GM20431 (cell line): ENCODE data around the gene LHFPL6.

Experiments
- in situ Hi-C: fragments of 300-500 bp; cut with MseI, MboI; formaldehyde crosslinking; loops from one replicate; pipeline ENCODE4 v1.15.0; 2020; ENCODE audit warnings: low sequenced_read_pairs; ENCODE audit not compliant: unreplicated experiment

Gene LHFPL6

DNA sequence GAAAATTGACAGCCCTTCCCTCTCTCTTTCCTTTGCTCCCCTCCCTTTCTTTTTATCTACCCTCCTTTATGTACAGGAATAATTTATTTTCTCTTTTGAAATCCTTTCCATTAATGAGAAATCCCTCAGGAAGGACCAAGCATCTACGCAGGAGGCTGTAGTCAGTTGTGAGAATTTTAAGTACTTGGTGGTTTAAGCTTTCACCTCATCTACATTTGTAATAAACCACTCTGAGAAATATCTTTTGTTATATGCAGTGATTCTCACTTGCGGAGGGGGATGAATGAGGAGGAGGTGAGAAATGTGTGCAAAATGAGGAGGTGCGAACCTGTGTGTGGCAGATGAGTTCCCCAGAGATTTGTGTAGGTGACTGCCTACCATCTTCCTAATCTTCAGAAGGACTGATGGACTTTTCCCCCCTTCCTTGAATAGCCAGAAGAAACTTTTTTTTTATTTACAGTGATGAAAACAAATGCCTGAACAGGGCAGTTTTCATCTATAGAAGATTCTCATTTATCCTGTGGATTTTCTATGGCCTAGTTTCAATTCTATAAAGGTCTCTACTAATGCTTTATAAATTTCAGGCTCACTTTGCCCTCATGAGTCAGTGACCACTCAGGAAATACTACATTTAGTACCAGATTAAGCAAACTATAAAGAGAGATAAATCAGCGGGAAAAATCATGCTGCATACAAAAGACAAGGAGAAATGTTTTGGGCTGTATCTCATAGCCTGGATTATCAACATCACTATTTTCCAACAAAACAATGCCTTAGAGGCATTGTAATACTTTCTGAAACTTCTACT, 118.3 kb downstream of the LHFPL6 start:
- in situ Hi-C loops = no loop called here

DNA sequence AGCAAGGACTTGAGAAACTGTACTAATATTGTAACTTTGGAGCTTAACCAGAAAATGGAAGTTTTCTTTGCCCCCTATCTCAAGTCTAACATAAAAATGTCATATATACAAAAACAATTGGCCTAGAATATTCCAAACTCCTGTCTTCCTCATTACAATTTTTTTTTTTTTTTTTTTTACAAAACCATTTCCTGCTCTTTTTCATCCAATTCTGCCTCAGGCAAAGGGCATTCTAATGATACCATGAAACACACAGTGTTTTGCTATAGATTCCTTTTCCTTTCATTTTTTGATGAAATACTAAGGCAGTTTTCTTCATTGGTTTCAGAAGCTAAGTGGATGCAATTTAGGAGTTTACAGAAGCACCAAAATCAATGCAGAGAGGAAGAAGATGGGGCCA, 119.7 kb downstream of the LHFPL6 start:
- in situ Hi-C loops = no loop called here

DNA sequence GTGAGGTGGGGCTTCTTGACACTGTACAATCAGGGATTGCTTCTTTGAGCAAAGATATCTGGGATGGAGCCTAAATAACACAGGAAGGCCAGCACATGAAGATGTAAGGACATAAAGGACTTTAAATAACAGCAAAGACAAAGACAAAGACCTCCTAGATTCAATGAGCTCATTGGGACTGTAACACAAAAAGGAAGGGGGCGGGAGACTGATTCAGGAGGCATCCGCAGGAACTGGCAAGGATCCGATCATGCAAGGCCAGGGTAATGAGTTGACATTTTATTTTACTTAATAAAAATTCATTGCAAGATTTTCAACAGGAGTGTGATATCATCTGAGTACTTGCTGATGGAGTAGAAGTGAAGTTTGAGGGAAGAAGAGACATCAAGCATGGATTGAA, 121.5 kb downstream of the LHFPL6 start:
- in situ Hi-C loops = no loop called here

DNA sequence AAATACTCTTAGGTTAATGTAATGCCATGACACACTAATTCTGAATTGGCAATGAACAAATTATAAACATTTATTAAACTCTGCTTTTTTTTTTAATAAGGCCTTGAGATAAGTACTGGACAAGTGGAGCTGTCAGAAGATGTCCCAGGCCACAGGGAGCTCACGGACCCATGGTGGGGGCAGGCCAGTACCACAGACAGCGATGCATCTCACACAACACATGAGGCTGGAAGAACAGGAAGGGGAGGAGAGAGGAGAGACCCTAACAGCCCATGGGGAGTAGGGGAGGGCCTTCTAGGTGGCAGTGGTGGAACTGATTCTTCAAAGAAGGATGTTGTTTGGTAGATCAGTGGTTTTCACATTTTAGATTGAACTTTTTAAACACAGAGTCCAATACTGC, 128.4 kb downstream of the LHFPL6 start:
- in situ Hi-C loops = no loop called here

- in situ Hi-C loops = no loop called here
Observed at GRCh38 chr13:39469676-39470075, 133.3 kb downstream of the LHFPL6 start.

DNA sequence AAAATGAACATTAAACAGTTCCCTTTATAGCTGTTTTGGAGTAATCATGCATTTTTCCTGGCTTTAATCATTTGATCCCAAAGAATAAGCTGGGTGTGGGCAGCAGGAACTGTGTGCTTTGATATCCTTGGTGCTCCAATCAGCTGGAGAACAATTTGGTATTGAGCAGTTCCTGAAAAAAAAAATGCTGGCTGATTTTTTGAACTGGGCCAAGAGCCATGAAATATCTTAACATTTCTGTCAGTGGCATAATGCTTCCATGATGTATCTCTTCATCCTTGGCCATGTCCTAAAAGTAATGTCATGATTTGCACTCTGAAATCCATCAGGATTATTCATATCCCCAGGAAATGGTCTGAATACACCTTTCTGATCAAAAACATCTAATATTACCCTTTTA, 134.7 kb downstream of the LHFPL6 start:
- in situ Hi-C loops = no loop called here

- in situ Hi-C loops = no loop called here
Observed at GRCh38 chr13:39463611-39464010, 139.4 kb downstream of the LHFPL6 start.

DNA sequence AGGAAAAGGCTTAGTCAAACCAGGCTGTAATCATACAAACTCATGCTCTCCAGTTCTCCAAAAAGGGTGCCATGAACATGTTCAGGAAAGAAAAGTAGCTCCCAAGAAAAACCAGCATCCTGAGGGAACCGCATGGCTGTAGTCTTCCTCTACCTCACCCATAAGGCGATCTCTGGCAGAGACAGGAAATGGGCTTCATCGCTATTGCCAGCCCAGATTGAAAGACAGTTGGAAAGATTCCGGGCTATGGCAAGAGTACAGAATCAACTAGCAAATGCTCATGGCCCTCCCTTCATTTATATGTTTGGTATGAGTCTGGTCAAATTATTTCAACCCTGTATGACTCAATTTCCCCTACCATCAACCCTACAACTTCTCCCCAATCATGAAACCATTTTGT, 140.1 kb downstream of the LHFPL6 start:
- in situ Hi-C loops = no loop called here

GRCh38 chr13:39462428-39462827, 140.6 kb downstream of the LHFPL6 start:
- in situ Hi-C loops = no loop called here

DNA sequence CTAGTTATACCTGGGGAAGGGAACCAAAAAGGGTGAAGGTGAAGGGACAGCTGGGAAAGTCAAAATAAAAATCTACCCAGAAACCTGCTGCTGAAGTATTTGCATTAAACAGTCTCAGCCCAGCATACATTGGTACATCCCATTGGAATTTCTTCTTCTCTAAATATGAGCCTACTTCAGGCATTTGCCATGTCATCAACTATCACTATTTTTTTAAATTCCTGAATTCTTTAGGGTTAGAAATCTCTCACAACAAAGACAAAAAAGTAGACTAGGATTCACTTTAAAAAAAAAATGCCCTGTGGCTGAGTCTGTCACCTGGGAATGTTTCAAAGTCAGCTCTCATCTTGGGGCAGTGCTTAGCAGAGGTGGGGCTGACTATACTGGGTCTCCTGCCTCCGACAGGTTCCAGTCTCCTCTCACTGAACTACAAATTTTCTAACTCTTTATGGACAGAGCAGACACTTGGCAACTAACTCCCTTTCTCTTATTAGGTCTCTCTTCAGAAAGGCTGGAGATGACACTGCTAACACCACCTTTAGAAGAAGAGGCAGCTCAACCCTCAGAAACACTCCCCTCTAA, 141.2 kb downstream of the LHFPL6 start:
- in situ Hi-C loops = no loop called here

- in situ Hi-C loops = no loop called here
Observed at GRCh38 chr13:39457274-39457673, 145.7 kb downstream of the LHFPL6 start.

DNA sequence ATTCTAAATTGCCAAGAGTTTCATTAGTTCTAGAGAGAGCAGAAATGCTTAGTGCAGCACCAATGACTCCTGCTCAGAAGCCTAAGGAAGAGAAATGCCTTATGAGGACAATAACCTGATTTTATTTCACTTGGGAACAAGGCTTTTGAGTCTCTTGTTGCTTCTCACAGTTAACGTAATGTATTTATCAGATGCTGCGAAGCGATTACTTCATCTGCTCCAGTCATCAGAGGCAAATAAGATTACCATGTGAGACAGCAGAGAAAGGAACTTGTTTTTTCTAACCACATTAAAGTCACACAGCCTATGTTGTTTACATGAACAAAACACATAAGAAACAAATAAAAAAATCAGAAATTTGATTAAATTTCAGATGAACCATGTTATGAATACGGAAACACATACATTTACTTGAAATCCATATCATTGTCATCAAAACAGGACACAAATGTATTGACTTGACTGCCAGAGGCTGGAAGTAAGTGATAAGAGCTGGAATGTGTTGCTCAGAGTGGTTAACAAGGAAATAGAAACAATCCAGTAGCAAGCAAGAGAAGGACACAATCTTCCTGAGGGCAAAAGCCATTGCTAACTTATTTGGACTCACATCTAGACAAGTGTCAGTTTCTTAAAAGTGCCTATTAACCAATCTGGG, 147.3 kb downstream of the LHFPL6 start:
- in situ Hi-C loops = no loop called here

DNA sequence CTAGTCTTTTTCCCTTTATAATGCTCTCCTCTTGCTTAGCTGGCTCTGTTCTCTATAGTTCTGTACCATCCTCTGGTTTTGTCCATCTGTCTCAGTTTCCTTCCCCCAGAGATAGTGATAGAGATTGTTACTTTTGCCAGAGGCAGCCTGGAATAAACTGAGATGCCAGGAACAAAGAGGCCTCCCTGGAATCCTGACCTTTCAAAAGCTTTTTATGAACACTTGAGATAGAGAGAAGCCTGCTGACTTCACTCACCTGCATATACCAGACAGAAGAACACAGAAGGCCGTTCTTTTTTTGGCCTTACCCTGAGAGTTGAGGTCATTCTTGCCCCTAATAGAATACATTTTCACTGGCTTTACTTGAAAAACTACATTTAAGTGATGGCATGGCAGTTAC, 150.2 kb downstream of the LHFPL6 start:
- in situ Hi-C loops = no loop called here

GRCh38 chr13:39452417-39452816, 150.6 kb downstream of the LHFPL6 start:
- in situ Hi-C loops = no loop called here

GRCh38 chr13:39451860-39452301, 151.1 kb downstream of the LHFPL6 start:
- in situ Hi-C loops = no loop called here

GRCh38 chr13:39451301-39451700, 151.7 kb downstream of the LHFPL6 start:
- in situ Hi-C loops = no loop called here

- in situ Hi-C loops = no loop called here
Observed at GRCh38 chr13:39450176-39450575, 152.8 kb downstream of the LHFPL6 start.

GRCh38 chr13:39448834-39449233, 154.2 kb downstream of the LHFPL6 start:
- in situ Hi-C loops = no loop called here

DNA sequence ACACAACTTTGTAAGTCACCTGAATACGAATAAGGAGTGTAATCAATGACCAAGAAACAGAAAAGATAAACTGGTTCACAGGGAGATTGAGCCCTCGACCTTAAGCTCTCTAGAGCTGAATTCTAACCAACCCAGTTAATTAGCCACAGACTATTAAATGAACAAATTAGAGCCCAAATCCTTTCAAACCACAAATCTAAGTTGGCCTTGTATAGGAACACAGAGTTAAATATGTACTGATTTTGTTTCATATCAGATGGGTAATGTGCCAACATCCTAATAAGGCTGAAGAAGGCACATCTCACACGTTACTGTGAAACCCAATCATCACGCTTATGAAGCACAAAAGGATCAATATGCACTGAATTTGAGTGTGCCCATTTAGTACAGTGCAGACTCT, 156.1 kb downstream of the LHFPL6 start:
- in situ Hi-C loops = no loop called here

- in situ Hi-C loops = no loop called here
Observed at GRCh38 chr13:39444866-39445265, 158.1 kb downstream of the LHFPL6 start.

DNA sequence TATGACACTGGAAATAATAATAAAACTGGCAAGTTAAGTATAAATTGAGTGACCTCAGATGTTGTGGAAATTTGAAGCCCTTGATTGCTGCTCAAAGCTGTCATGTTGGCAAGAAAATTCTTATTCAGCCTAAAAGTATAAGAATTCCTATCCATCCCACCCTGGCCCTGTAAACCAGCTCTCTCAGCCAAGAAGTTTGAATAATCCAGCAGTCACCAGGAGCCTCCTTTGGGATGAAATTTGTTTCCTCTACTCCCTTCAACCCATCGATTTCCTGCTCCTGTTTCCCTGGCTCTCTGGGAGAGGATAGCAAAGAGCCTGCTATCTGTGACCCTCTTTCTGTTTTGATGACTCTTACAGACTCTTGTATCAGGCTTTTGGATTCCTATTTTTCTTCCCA, 169.3 kb downstream of the LHFPL6 start:
- in situ Hi-C loops = no loop called here
